Gastroesophageal sphincter (tissue), 3 donors: ENCODE data around the gene DEAF1.

ENCODE experiments used
- EP300 ChIP-seq: sonication (generic); formaldehyde crosslinking; IDR thresholded peaks from one replicate; pipeline ENCODE4 v1.6.1; 2017; ENCODE audit warnings: antibody characterized with exemption, mild to moderate bottlenecking
- POLR2A ChIP-seq, 2 donors: fragments of 450-650 bp; IDR thresholded peaks; one replicate each; pipeline ENCODE4 v1.6.1; 2017; ENCODE audit warnings: antibody characterized with exemption in 2 of 2, mild to moderate bottlenecking in 2 of 2, moderate library complexity in 1 of 2
- POLR2AphosphoS5 ChIP-seq: sonication (generic); formaldehyde crosslinking; IDR thresholded peaks from one replicate; pipeline ENCODE4 v1.6.1; 2017; ENCODE audit warnings: antibody characterized with exemption
- TF ChIP-seq, protein P1 (sequence below), 4 experiments: fragments of 200-600 bp in 2 of 4; fragments of 450-650 bp in 2 of 4; sonication (generic) in 1 of 4; IDR thresholded peaks; one replicate each; pipeline ENCODE4 v1.5.1; 2017 to 2019; ENCODE audit warnings: antibody characterized with exemption in 4 of 4, mild to moderate bottlenecking in 2 of 4, moderate library complexity in 2 of 4

DNA sequence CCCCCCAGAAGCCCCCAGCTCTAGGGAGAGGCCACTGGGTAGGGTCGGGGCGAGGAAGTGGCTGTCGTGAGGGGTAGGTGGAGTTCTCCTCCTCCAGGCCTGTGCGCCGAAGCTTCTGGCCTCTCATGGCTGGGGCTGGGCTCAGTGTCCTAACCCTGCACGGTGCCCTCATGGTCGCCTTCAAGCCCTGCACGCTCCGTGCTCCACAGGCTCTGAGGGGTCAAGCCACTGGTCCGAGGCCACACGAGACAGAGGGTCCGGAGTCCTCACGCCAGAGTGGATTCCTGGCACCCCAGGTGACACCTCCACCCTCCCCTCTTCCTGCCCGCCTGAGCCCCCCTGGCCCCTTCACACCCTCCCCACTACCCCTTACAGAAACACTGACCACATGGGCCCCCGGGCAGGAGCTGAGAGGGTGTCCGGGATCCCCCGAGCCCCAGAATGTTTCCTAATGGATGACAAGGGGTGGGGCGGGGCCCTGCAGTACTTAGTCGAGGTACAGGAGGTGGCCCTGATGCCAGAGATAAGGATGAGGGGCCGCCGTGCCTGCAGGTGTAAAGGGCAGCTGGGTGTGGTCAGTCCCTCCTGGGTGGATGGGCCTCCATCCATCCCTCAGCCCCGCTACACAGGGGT lies 69.3 kb downstream of the DEAF1 start:
- TF ChIP-seq, protein P1, sequence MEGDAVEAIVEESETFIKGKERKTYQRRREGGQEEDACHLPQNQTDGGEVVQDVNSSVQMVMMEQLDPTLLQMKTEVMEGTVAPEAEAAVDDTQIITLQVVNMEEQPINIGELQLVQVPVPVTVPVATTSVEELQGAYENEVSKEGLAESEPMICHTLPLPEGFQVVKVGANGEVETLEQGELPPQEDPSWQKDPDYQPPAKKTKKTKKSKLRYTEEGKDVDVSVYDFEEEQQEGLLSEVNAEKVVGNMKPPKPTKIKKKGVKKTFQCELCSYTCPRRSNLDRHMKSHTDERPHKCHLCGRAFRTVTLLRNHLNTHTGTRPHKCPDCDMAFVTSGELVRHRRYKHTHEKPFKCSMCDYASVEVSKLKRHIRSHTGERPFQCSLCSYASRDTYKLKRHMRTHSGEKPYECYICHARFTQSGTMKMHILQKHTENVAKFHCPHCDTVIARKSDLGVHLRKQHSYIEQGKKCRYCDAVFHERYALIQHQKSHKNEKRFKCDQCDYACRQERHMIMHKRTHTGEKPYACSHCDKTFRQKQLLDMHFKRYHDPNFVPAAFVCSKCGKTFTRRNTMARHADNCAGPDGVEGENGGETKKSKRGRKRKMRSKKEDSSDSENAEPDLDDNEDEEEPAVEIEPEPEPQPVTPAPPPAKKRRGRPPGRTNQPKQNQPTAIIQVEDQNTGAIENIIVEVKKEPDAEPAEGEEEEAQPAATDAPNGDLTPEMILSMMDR (IDR thresholded peaks at IDR 0.05) = no peak
- TF ChIP-seq EP300 (no peak), POLR2AphosphoS5 (no peak), POLR2A (IDR thresholded peaks at IDR 0.05) (no peak)
